ENCODE data around the gene RAD9A.

Gene RAD9A

GRCh38 chr11:67370351-67371076, 21.3 kb upstream of the RAD9A start:
- peaks cover 74% of the 10 kb centered on the region for H3K79me2 ChIP-seq (ENCODE audit: control insufficient read depth, insufficient read depth, low read length, unreplicated experiment)
- peaks cover 72% of the 10 kb centered on the region for H3K4me1 ChIP-seq (ENCODE audit: control insufficient read depth, insufficient read depth, low read length, unreplicated experiment)
- no peak overlapping the region for H2AFZ ChIP-seq (ENCODE audit: low read length, unreplicated experiment)
- peaks cover 2% of the 10 kb centered on the region; the same call in 1 of the 2 replicates for H3K36me3 ChIP-seq (ENCODE audit: insufficient read depth, low read length)
- no peaks in the 10 kb centered on the region for H3K27me3 ChIP-seq (ENCODE audit: insufficient read depth, low read length)
- peak overlapping the region; percentile 95 for H3K4me3 ChIP-seq (ENCODE audit: low read depth, low read length)
- H3K27ac ChIP-seq (ENCODE audit: low read depth, low read length), result peak overlapping the region; percentile 58; the same call in 1 of the 2 replicates

DNA sequence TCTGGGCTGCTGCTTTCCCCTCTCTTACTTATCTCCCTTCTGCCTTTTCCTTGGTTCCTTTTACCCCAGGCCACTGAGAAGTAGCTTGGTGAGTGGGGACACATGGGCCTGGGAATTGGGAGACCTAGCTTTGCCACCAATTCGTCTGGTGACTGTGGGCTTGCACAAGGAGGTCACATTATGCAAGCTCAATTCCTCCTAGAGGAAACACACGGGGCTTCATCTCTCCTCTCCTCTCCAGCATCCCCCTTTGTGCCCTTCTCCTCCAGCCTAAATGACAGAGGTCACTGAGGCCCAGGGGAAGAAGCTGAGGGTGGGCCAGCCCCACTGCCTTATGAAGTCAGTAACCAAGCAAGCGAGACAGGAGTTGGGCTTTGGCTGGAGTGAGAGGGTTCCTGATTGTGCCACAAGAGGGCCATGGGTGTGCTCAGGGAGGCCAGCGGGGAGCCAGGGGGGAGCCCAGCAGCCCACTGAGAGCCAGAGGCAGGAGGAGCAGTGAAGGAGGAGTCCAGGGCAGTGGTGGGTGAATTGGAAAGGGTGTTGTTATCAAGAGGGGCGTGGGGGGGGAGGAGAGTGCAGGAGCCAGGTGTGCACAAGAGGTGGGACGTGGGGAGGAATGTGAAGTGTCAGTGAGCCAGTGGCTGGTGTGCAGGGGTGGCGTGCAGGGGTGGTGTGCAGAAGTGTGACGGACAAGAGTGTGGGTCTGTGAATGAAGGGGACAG, 20.4 kb upstream of the RAD9A start:
- peak overlapping the region; percentile 58; the same call in 1 of the 2 replicates for H3K27ac ChIP-seq (ENCODE audit: low read depth, low read length)
- peaks cover 73% of the 10 kb centered on the region for H3K4me1 ChIP-seq (ENCODE audit: control insufficient read depth, insufficient read depth, low read length, unreplicated experiment)
- H2AFZ ChIP-seq (ENCODE audit: low read length, unreplicated experiment), result no peak overlapping the region
- no peaks in the 10 kb centered on the region for H3K27me3 ChIP-seq (ENCODE audit: insufficient read depth, low read length)
- H3K36me3 ChIP-seq (ENCODE audit: insufficient read depth, low read length), result no peaks in the 10 kb centered on the region
- peak overlapping the region; percentile 95 for H3K4me3 ChIP-seq (ENCODE audit: low read depth, low read length)
- peaks cover 66% of the 10 kb centered on the region for H3K79me2 ChIP-seq (ENCODE audit: control insufficient read depth, insufficient read depth, low read length, unreplicated experiment)

- no peak overlapping the region for H2AFZ ChIP-seq (ENCODE audit: low read length, unreplicated experiment)
- peak overlapping the region; percentile 95 for H3K4me3 ChIP-seq (ENCODE audit: low read depth, low read length)
- no peaks in the 10 kb centered on the region for H3K27me3 ChIP-seq (ENCODE audit: insufficient read depth, low read length)
- H3K36me3 ChIP-seq (ENCODE audit: insufficient read depth, low read length), result no peaks in the 10 kb centered on the region
- peaks cover 60% of the 10 kb centered on the region for H3K79me2 ChIP-seq (ENCODE audit: control insufficient read depth, insufficient read depth, low read length, unreplicated experiment)
- peak overlapping the region; percentile 58 for H3K27ac ChIP-seq (ENCODE audit: low read depth, low read length)
- H3K4me1 ChIP-seq (ENCODE audit: control insufficient read depth, insufficient read depth, low read length, unreplicated experiment), result peaks cover 69% of the 10 kb centered on the region
Observed at GRCh38 chr11:67371911-67372320, 19.9 kb upstream of the RAD9A start.

- H3K27me3 ChIP-seq (ENCODE audit: insufficient read depth, low read length), result no peaks in the 10 kb centered on the region
- H3K4me3 ChIP-seq (ENCODE audit: low read depth, low read length), result peak overlapping the region; percentile 95
- peak overlapping the region; percentile 99 for H3K27ac ChIP-seq (ENCODE audit: low read depth, low read length)
- peaks cover 68% of the 10 kb centered on the region for H3K4me1 ChIP-seq (ENCODE audit: control insufficient read depth, insufficient read depth, low read length, unreplicated experiment)
- peaks cover 55% of the 10 kb centered on the region for H3K79me2 ChIP-seq (ENCODE audit: control insufficient read depth, insufficient read depth, low read length, unreplicated experiment)
- H3K36me3 ChIP-seq (ENCODE audit: insufficient read depth, low read length), result no peaks in the 10 kb centered on the region
- H2AFZ ChIP-seq (ENCODE audit: low read length, unreplicated experiment), result no peak overlapping the region
Observed at GRCh38 chr11:67372321-67372992, 19.3 kb upstream of the RAD9A start.

- H3K27ac ChIP-seq (ENCODE audit: low read depth, low read length), result peak within 1 kb of the TSS; percentile 99
- H3K27me3 ChIP-seq (ENCODE audit: insufficient read depth, low read length), result no peaks in the 10 kb centered on the region
- H3K36me3 ChIP-seq (ENCODE audit: insufficient read depth, low read length), result no peaks in the 10 kb centered on the region
- no peak within 1 kb of the TSS for H2AFZ ChIP-seq (ENCODE audit: low read length, unreplicated experiment)
- peaks cover 65% of the 10 kb centered on the region for H3K4me1 ChIP-seq (ENCODE audit: control insufficient read depth, insufficient read depth, low read length, unreplicated experiment)
- peak within 1 kb of the TSS; percentile 95 for H3K4me3 ChIP-seq (ENCODE audit: low read depth, low read length)
- peaks cover 49% of the 10 kb centered on the region for H3K79me2 ChIP-seq (ENCODE audit: control insufficient read depth, insufficient read depth, low read length, unreplicated experiment)
Observed at GRCh38 chr11:67372993-67373647, 18.7 kb upstream of the RAD9A start, which contains the start of gene CLCF1. CLCF1 (minus strand) TSS chr11:67373598; CDS start chr11:67373539, 59 bp downstream.

DNA sequence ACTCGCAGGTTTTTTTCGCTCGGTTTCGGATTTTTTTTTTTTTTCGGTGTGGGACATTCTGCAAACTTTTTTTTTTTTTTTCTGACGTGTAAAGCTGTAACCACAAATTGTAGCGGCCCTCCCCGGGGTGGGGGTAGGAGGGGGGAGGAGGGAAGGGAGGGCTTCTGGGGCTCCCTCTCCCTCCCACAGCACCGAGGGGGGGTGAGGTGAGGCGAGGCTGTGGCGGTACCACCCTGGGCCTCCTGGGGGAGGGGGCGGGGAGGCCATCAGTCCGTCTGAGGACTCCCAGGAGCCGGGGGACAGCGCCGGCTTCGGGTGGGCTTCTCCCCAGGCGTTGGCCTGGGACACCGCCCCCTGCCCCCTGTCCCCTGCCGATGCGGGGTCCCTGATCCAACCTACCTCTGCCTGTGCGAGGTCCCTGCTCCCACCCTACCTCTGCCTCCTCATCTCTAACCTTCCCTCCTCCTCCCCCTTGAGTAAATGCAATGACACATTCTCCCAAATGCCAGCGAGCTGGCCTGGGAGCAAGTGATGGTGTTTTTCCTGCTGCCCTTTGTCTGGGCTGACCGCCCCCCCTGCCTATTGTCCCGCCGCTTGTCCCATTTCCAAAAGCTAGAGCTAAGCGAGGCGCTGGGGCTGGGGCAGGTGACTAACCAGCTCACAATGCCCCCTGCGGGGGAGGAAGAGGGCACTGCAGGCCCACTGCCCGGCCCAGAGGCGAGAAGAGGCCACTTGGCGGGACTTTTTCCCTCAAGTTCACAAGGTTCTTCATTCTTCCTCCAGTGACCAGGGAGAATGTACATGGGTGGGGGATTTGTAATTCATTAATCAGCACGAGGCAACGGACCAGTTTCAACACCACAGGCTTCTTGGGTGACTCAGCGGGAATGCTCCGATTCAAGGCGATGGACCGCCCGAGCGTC, 17.9 kb upstream of the RAD9A start:
- H3K27ac ChIP-seq (ENCODE audit: low read depth, low read length), result peak overlapping the region; percentile 99
- peaks cover 43% of the 10 kb centered on the region for H3K79me2 ChIP-seq (ENCODE audit: control insufficient read depth, insufficient read depth, low read length, unreplicated experiment)
- peaks cover 64% of the 10 kb centered on the region for H3K4me1 ChIP-seq (ENCODE audit: control insufficient read depth, insufficient read depth, low read length, unreplicated experiment)

GRCh38 chr11:67374571-67375281, 17.1 kb upstream of the RAD9A start:
- H2AFZ ChIP-seq (ENCODE audit: low read length, unreplicated experiment), result no peak overlapping the region
- H3K79me2 ChIP-seq (ENCODE audit: control insufficient read depth, insufficient read depth, low read length, unreplicated experiment), result peaks cover 35% of the 10 kb centered on the region
- peak overlapping the region; percentile 99 for H3K27ac ChIP-seq (ENCODE audit: low read depth, low read length)
- H3K36me3 ChIP-seq (ENCODE audit: insufficient read depth, low read length), result no peaks in the 10 kb centered on the region
- peak overlapping the region; percentile 95 for H3K4me3 ChIP-seq (ENCODE audit: low read depth, low read length)
- H3K27me3 ChIP-seq (ENCODE audit: insufficient read depth, low read length), result no peaks in the 10 kb centered on the region
- peaks cover 64% of the 10 kb centered on the region for H3K4me1 ChIP-seq (ENCODE audit: control insufficient read depth, insufficient read depth, low read length, unreplicated experiment)

More for the DNA sequence above, 17.9 kb upstream of the RAD9A start:
- H3K27me3 ChIP-seq (ENCODE audit: insufficient read depth, low read length), result no peaks in the 10 kb centered on the region
- no peak overlapping the region for H2AFZ ChIP-seq (ENCODE audit: low read length, unreplicated experiment)
- peak overlapping the region; percentile 95 for H3K4me3 ChIP-seq (ENCODE audit: low read depth, low read length)
- no peaks in the 10 kb centered on the region for H3K36me3 ChIP-seq (ENCODE audit: insufficient read depth, low read length)

- peak overlapping the region; percentile 99 for H3K27ac ChIP-seq (ENCODE audit: low read depth, low read length)
- H3K79me2 ChIP-seq (ENCODE audit: control insufficient read depth, insufficient read depth, low read length, unreplicated experiment), result peaks cover 28% of the 10 kb centered on the region
- H3K4me1 ChIP-seq (ENCODE audit: control insufficient read depth, insufficient read depth, low read length, unreplicated experiment), result peaks cover 58% of the 10 kb centered on the region
- H3K27me3 ChIP-seq (ENCODE audit: insufficient read depth, low read length), result no peaks in the 10 kb centered on the region
- no peak overlapping the region for H3K4me3 ChIP-seq (ENCODE audit: low read depth, low read length)
- no peaks in the 10 kb centered on the region for H3K36me3 ChIP-seq (ENCODE audit: insufficient read depth, low read length)
- H2AFZ ChIP-seq (ENCODE audit: low read length, unreplicated experiment), result no peak overlapping the region
Observed at GRCh38 chr11:67375320-67376055, 16.3 kb upstream of the RAD9A start.
